ENCODE results near the gene MANF. TPM values are rescaled to one million over a fixed set of nuclear protein-coding genes. Genes with fewer than 3 reads are reported as not detected.
A peak's percentile ranks its signal among the peaks of the same experiment; 100 is the strongest.

The MANF gene
- total RNA-seq, result 10 to 100 TPM; 42.6 to 48.5 TPM

- ATAC-seq (ENCODE audit: insufficient number of reproducible peaks, low FRiP score, low read depth) (peak; percentile 95), DNase-seq (ENCODE audit: low spot score) (peak; percentile 92)
- H3K36me3 ChIP-seq, result peaks cover 4% of the 10 kb centered on the region
- peaks cover 17 to 40% of the 10 kb centered on the region in 2 donors for H3K4me1 ChIP-seq (ENCODE audit: control insufficient read depth in 1 of 2, low read depth in 2 of 2)
- H3K27ac ChIP-seq, result peak within 1 kb of the TSS; percentile 85 to 91
- H3K9me3 ChIP-seq, result no peaks in the 10 kb centered on the region
- H3K27me3 ChIP-seq (replicated peaks; ENCODE audit: insufficient read depth), result no peaks in the 10 kb centered on the region
- peak; percentile 40 for TF ChIP-seq CTCF (IDR thresholded peaks at IDR 0.05)
- H3K4me3 ChIP-seq, result peak within 1 kb of the TSS; percentile 84
Measured at GRCh38 chr3:51384726-51385473, at the start of gene MANF. Gene MANF (plus strand): TSS chr3:51385291. CDS start chr3:51385343, 52 bp downstream.

GRCh38 chr3:51336261-51336660 lies 48.8 kb upstream of the MANF start:
- ATAC-seq (ENCODE audit: insufficient number of reproducible peaks, low FRiP score, low read depth) (no peak), DNase-seq (ENCODE audit: low spot score) (no peak)
- Histone ChIP-seq H3K27ac (no peak overlapping the region), H3K4me1 (ENCODE audit: control insufficient read depth in 1 of 2, low read depth in 2 of 2) (peaks cover 15 to 22% of the 10 kb centered on the region in 2 donors), H3K4me3 (no peak overlapping the region), H3K27me3 (replicated peaks; ENCODE audit: insufficient read depth) (no peaks in the 10 kb centered on the region), H3K9me3 (no peaks in the 10 kb centered on the region), H3K36me3 (no peaks in the 10 kb centered on the region)
- TF ChIP-seq CTCF (IDR thresholded peaks at IDR 0.05), result no peak

GRCh38 chr3:51337666-51338065 lies 47.4 kb upstream of the MANF start:
- TF ChIP-seq CTCF (IDR thresholded peaks at IDR 0.05), result no peak
- ATAC-seq (ENCODE audit: insufficient number of reproducible peaks, low FRiP score, low read depth) (no peak), DNase-seq (ENCODE audit: low spot score) (no peak)
- Histone ChIP-seq H3K4me1 (ENCODE audit: control insufficient read depth in 1 of 2, low read depth in 2 of 2) (peaks cover 15 to 27% of the 10 kb centered on the region in 2 donors), H3K27ac (no peak overlapping the region), H3K9me3 (no peaks in the 10 kb centered on the region), H3K27me3 (replicated peaks; ENCODE audit: insufficient read depth) (no peaks in the 10 kb centered on the region), H3K36me3 (no peaks in the 10 kb centered on the region), H3K4me3 (no peak overlapping the region)

- no peak for TF ChIP-seq CTCF (IDR thresholded peaks at IDR 0.05)
- H3K4me3 ChIP-seq, result no peak overlapping the region
- no peak for DNase-seq (ENCODE audit: low spot score)
- H3K9me3 ChIP-seq, result no peaks in the 10 kb centered on the region
- H3K4me1 ChIP-seq (ENCODE audit: control insufficient read depth in 1 of 2, low read depth in 2 of 2), result peaks cover 15 to 27% of the 10 kb centered on the region in 2 donors
- no peaks in the 10 kb centered on the region for H3K36me3 ChIP-seq
- no peaks in the 10 kb centered on the region for H3K27me3 ChIP-seq (replicated peaks; ENCODE audit: insufficient read depth)
- ATAC-seq (ENCODE audit: insufficient number of reproducible peaks, low FRiP score, low read depth), result no peak
- no peak overlapping the region for H3K27ac ChIP-seq
Measured at GRCh38 chr3:51338632-51339031, 46.5 kb upstream of the MANF start.

GRCh38 chr3:51340013-51340829 lies 44.9 kb upstream of the MANF start:
- Histone ChIP-seq H3K27ac (peak overlapping the region; percentile 76 to 83), H3K9me3 (no peaks in the 10 kb centered on the region), H3K27me3 (replicated peaks; ENCODE audit: insufficient read depth) (no peaks in the 10 kb centered on the region), H3K36me3 (no peaks in the 10 kb centered on the region), H3K4me3 (peak overlapping the region; percentile 7), H3K4me1 (ENCODE audit: control insufficient read depth in 1 of 2, low read depth in 2 of 2) (peaks cover 15 to 27% of the 10 kb centered on the region in 2 donors)
- TF ChIP-seq CTCF (IDR thresholded peaks at IDR 0.05), result no peak
- peak; percentile 89 for ATAC-seq (ENCODE audit: insufficient number of reproducible peaks, low FRiP score, low read depth)
- DNase-seq (ENCODE audit: low spot score), result no peak
